ENCODE data around the gene KLHL18.

The KLHL18 gene

GRCh38 chr3:47296562-47297302 lies 14.0 kb downstream of the KLHL18 start:
- H3K4me1 ChIP-seq (ENCODE audit: insufficient read depth, low read length, poor library complexity, severe bottlenecking), result peaks cover 20% of the 10 kb centered on the region
- no peak for TF ChIP-seq EZH2phosphoT487 (IDR thresholded peaks at IDR 0.05; ENCODE audit: borderline replicate concordance)
- no peak for TF ChIP-seq CTCF (conservative IDR thresholded peaks at IDR 0.05; ENCODE audit: low read length)
- H3K4me2 ChIP-seq (ENCODE audit: low read depth, low read length, poor library complexity, severe bottlenecking), result peak overlapping the region; percentile 77
- H3K36me3 ChIP-seq (ENCODE audit: insufficient read depth, low read length), result peaks cover 1% of the 10 kb centered on the region; the same call in 1 of the 2 replicates
- H3K9me2 ChIP-seq (replicated peaks; ENCODE audit: low read depth, low read length), result no peaks in the 10 kb centered on the region
- H4K20me1 ChIP-seq (ENCODE audit: insufficient read depth, low read length, poor library complexity, severe bottlenecking), result peaks cover 12% of the 10 kb centered on the region
- H3F3A ChIP-seq (ENCODE audit: low read depth), result no peaks in the 10 kb centered on the region
- H3K9me3 ChIP-seq (ENCODE audit: insufficient read depth, low read depth, low read length), result no peaks in the 10 kb centered on the region
- H3K9ac ChIP-seq (ENCODE audit: low read depth, low read length, poor library complexity, severe bottlenecking), result peak overlapping the region; percentile 35
- H3K27me3 ChIP-seq (ENCODE audit: insufficient read depth, low read length, poor library complexity, severe bottlenecking), result no peaks in the 10 kb centered on the region
- peak overlapping the region; percentile 45 for H3K4me3 ChIP-seq (ENCODE audit: low read length, poor library complexity, severe bottlenecking)
- no peak overlapping the region for H2AFZ ChIP-seq (ENCODE audit: low read length)
- peaks cover 5% of the 10 kb centered on the region; the same call in 1 of the 2 replicates for H3K79me2 ChIP-seq (ENCODE audit: insufficient read depth, low read length)

GRCh38 chr3:47298439-47298838 lies 15.7 kb downstream of the KLHL18 start:
- peaks cover 20% of the 10 kb centered on the region for H3K4me1 ChIP-seq (ENCODE audit: insufficient read depth, low read length, poor library complexity, severe bottlenecking)
- H3K4me2 ChIP-seq (ENCODE audit: low read depth, low read length, poor library complexity, severe bottlenecking), result no peak overlapping the region
- H3K9me2 ChIP-seq (replicated peaks; ENCODE audit: low read depth, low read length), result no peaks in the 10 kb centered on the region
- TF ChIP-seq CTCF (conservative IDR thresholded peaks at IDR 0.05; ENCODE audit: low read length) (no peak), EZH2phosphoT487 (IDR thresholded peaks at IDR 0.05; ENCODE audit: borderline replicate concordance) (no peak)
- H4K20me1 ChIP-seq (ENCODE audit: insufficient read depth, low read length, poor library complexity, severe bottlenecking), result peaks cover 12% of the 10 kb centered on the region
- H3K9me3 ChIP-seq (ENCODE audit: insufficient read depth, low read depth, low read length), result no peaks in the 10 kb centered on the region
- peaks cover 14% of the 10 kb centered on the region; the same call in 1 of the 2 replicates for H3K36me3 ChIP-seq (ENCODE audit: insufficient read depth, low read length)
- H3K27me3 ChIP-seq (ENCODE audit: insufficient read depth, low read length, poor library complexity, severe bottlenecking), result no peaks in the 10 kb centered on the region
- H3F3A ChIP-seq (ENCODE audit: low read depth), result no peaks in the 10 kb centered on the region
- H3K4me3 ChIP-seq (ENCODE audit: low read length, poor library complexity, severe bottlenecking), result no peak overlapping the region
- no peak overlapping the region for H2AFZ ChIP-seq (ENCODE audit: low read length)
- H3K9ac ChIP-seq (ENCODE audit: low read depth, low read length, poor library complexity, severe bottlenecking), result no peak overlapping the region
- H3K79me2 ChIP-seq (ENCODE audit: insufficient read depth, low read length), result peaks cover 5% of the 10 kb centered on the region; the same call in 1 of the 2 replicates

GRCh38 chr3:47299381-47300318 lies 16.9 kb downstream of the KLHL18 start:
- Histone ChIP-seq H3K4me2 (ENCODE audit: low read depth, low read length, poor library complexity, severe bottlenecking) (no peak overlapping the region), H2AFZ (ENCODE audit: low read length) (no peak overlapping the region), H4K20me1 (ENCODE audit: insufficient read depth, low read length, poor library complexity, severe bottlenecking) (peaks cover 12% of the 10 kb centered on the region), H3K79me2 (ENCODE audit: insufficient read depth, low read length) (peaks cover 5% of the 10 kb centered on the region; the same call in 1 of the 2 replicates), H3K4me1 (ENCODE audit: insufficient read depth, low read length, poor library complexity, severe bottlenecking) (peaks cover 20% of the 10 kb centered on the region), H3K9me2 (replicated peaks; ENCODE audit: low read depth, low read length) (no peaks in the 10 kb centered on the region), H3K9ac (ENCODE audit: low read depth, low read length, poor library complexity, severe bottlenecking) (no peak overlapping the region), H3F3A (ENCODE audit: low read depth) (no peaks in the 10 kb centered on the region), H3K36me3 (ENCODE audit: insufficient read depth, low read length) (peaks cover 14% of the 10 kb centered on the region; the same call in 1 of the 2 replicates), H3K27me3 (ENCODE audit: insufficient read depth, low read length, poor library complexity, severe bottlenecking) (no peaks in the 10 kb centered on the region), H3K4me3 (ENCODE audit: low read length, poor library complexity, severe bottlenecking) (no peak overlapping the region), H3K9me3 (ENCODE audit: insufficient read depth, low read depth, low read length) (no peaks in the 10 kb centered on the region)
- TF ChIP-seq CTCF (conservative IDR thresholded peaks at IDR 0.05; ENCODE audit: low read length), result no peak
- TF ChIP-seq EZH2phosphoT487 (IDR thresholded peaks at IDR 0.05; ENCODE audit: borderline replicate concordance), result no peak
